Hepatocyte (in vitro differentiated cells): ENCODE data around the gene KRT14.

Experiments used
- EZH2 ChIP-seq: fragments of 200-600 bp; sonication (generic); IDR thresholded peaks from 2 replicates; pipeline ENCODE4 v1.6.1; 2016; ENCODE audit warnings: antibody characterized with exemption, mild to moderate bottlenecking, borderline replicate concordance
- TF ChIP-seq, protein P1 (sequence below): fragments of 200-600 bp; sonication (generic); IDR thresholded peaks from 2 replicates; pipeline ENCODE4 v1.5.1; 2016; ENCODE audit warnings: antibody characterized with exemption, mild to moderate bottlenecking; ENCODE audit not compliant: poor library complexity

DNA sequence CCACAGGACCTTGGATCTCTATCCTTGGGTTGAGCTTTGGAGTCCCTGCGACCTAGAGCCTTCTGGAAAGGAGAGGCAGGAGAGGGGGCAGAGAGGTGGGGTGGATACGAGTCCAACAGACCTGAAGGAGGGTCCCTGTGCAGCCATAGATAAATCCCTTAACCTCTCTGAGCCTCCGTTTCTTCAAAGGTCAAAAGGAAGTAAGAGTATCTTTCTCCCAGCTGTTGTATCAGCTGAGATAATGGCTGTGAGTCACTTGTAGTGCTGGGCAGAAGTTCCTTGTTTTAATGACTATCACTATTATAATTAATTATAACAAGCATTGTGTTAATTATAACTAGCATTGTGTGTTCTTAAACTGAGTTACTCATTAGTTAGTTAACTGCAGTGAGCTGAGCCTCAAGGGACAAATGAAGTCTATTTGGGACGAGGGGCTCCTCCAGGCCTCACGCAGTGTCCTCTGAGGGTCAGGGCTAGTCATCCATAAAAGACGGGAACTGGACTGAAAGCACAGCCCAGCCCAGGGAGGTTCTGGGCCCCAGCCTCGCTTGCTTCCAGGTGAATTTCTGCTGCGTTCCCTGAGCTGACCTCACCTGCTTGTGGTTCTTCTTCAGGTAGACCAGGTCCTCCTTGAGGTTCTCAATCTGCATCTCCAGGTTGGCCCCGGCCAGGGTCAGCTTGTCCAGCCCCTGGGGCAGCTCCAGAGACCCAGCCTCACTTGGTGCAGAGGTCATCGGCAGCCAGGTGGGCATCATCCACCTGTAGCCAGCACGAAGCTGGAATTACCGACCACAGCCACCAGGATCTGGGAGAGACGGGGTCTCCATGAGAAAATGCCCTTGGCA, 43.4 kb upstream of the KRT14 start:
- TF ChIP-seq, protein P1, sequence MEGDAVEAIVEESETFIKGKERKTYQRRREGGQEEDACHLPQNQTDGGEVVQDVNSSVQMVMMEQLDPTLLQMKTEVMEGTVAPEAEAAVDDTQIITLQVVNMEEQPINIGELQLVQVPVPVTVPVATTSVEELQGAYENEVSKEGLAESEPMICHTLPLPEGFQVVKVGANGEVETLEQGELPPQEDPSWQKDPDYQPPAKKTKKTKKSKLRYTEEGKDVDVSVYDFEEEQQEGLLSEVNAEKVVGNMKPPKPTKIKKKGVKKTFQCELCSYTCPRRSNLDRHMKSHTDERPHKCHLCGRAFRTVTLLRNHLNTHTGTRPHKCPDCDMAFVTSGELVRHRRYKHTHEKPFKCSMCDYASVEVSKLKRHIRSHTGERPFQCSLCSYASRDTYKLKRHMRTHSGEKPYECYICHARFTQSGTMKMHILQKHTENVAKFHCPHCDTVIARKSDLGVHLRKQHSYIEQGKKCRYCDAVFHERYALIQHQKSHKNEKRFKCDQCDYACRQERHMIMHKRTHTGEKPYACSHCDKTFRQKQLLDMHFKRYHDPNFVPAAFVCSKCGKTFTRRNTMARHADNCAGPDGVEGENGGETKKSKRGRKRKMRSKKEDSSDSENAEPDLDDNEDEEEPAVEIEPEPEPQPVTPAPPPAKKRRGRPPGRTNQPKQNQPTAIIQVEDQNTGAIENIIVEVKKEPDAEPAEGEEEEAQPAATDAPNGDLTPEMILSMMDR: no peak
- no peak for TF ChIP-seq EZH2
